Loucy (cell line): ENCODE results near the gene BMERB1.

Experiments
- H2AFZ ChIP-seq: fragments of 200-600 bp; sonication (generic); 2 replicates; pipeline ENCODE4 v1.6.0; 2016; ENCODE audit warnings: antibody characterized with exemption, mild to moderate bottlenecking, low read length, moderate library complexity
- H3F3A ChIP-seq: fragments of 200-600 bp; 2 replicates; pipeline ENCODE4 v1.6.0; 2016; ENCODE audit warnings: antibody characterized with exemption, low read depth, mild to moderate bottlenecking
- H3K27me3 ChIP-seq: fragments of 200-600 bp; sonication (generic); 2 replicates; pipeline ENCODE4 v1.6.1; 2014; ENCODE audit warnings: low read length, mild to moderate bottlenecking; ENCODE audit not compliant: insufficient read depth, poor library complexity, severe bottlenecking
- H3K36me3 ChIP-seq: fragments of 200-600 bp; sonication (generic); 2 replicates; pipeline ENCODE4 v1.6.1; 2016; ENCODE audit warnings: low read length; ENCODE audit not compliant: insufficient read depth
- H3K4me1 ChIP-seq: fragments of 200-600 bp; sonication (generic); 2 replicates; pipeline ENCODE4 v1.5.1; 2014; ENCODE audit warnings: low read length, mild to moderate bottlenecking; ENCODE audit not compliant: insufficient read depth, poor library complexity, severe bottlenecking
- H3K4me2 ChIP-seq: fragments of 200-600 bp; sonication (generic); 2 replicates; pipeline ENCODE4 v1.6.0; 2014; ENCODE audit warnings: antibody characterized with exemption, low read length, low read depth, mild to moderate bottlenecking; ENCODE audit not compliant: poor library complexity, severe bottlenecking
- H3K4me3 ChIP-seq: fragments of 200-600 bp; sonication (generic); 2 replicates; pipeline ENCODE4 v1.5.1; 2014; ENCODE audit warnings: low read length, mild to moderate bottlenecking, mixed read lengths; ENCODE audit not compliant: poor library complexity, severe bottlenecking
- H3K79me2 ChIP-seq: fragments of 200-600 bp; sonication (generic); 2 replicates; pipeline ENCODE4 v1.6.1; 2014; ENCODE audit warnings: low read length; ENCODE audit not compliant: insufficient read depth
- H3K9ac ChIP-seq: fragments of 200-600 bp; sonication (generic); 2 replicates; pipeline ENCODE4 v1.6.0; 2014; ENCODE audit warnings: mild to moderate bottlenecking, low read depth, low read length, moderate library complexity; ENCODE audit not compliant: poor library complexity, severe bottlenecking
- H3K9me2 ChIP-seq: fragments of 200-600 bp; sonication (generic); replicated peaks from 2 replicates; pipeline ENCODE4 v1.6.1; 2016; ENCODE audit warnings: low read depth, low read length, mixed read lengths
- H3K9me3 ChIP-seq: fragments of 200-600 bp; sonication (generic); 2 replicates; pipeline ENCODE4 v1.6.1; 2014; ENCODE audit warnings: mild to moderate bottlenecking, antibody characterized with exemption, low read length, low read depth; ENCODE audit not compliant: insufficient read depth
- H4K20me1 ChIP-seq: fragments of 200-600 bp; sonication (generic); 2 replicates; pipeline ENCODE4 v1.6.0; 2014; ENCODE audit warnings: antibody characterized with exemption, low read length, mild to moderate bottlenecking; ENCODE audit not compliant: insufficient read depth, poor library complexity, severe bottlenecking
- CTCF ChIP-seq: fragments of 200-600 bp; sonication (generic); conservative IDR thresholded peaks from 2 replicates; pipeline ENCODE4 v1.5.1; 2014; ENCODE audit warnings: mild to moderate bottlenecking, antibody characterized with exemption, low read length
- EZH2phosphoT487 ChIP-seq: fragments of 200-600 bp; IDR thresholded peaks from 2 replicates; pipeline ENCODE4 v1.6.1; 2018; ENCODE audit warnings: antibody characterized with exemption, mild to moderate bottlenecking, moderate library complexity, borderline replicate concordance

The BMERB1 gene

GRCh38 chr16:15547768-15548096 is 113.3 kb downstream of the BMERB1 start:
- H3K9me2 ChIP-seq = no peaks in the 10 kb centered on the region
- no peak overlapping the region for H2AFZ ChIP-seq
- H3K4me1 ChIP-seq = no peaks in the 10 kb centered on the region
- no peak overlapping the region for H3K4me3 ChIP-seq
- H3F3A ChIP-seq = no peaks in the 10 kb centered on the region
- no peaks in the 10 kb centered on the region for H4K20me1 ChIP-seq
- H3K36me3 ChIP-seq = no peaks in the 10 kb centered on the region
- H3K9ac ChIP-seq = no peak overlapping the region
- H3K79me2 ChIP-seq = no peaks in the 10 kb centered on the region
- TF ChIP-seq EZH2phosphoT487 (no peak), CTCF (no peak)
- H3K4me2 ChIP-seq = no peak overlapping the region
- no peaks in the 10 kb centered on the region for H3K9me3 ChIP-seq
- H3K27me3 ChIP-seq = no peaks in the 10 kb centered on the region

GRCh38 chr16:15548482-15548891 is 114.1 kb downstream of the BMERB1 start:
- H3K4me1 ChIP-seq = no peaks in the 10 kb centered on the region
- no peaks in the 10 kb centered on the region for H3K9me3 ChIP-seq
- no peak overlapping the region for H3K4me2 ChIP-seq
- H2AFZ ChIP-seq = no peak overlapping the region
- no peak overlapping the region for H3K9ac ChIP-seq
- H3K27me3 ChIP-seq = no peaks in the 10 kb centered on the region
- no peaks in the 10 kb centered on the region for H3K79me2 ChIP-seq
- no peaks in the 10 kb centered on the region for H4K20me1 ChIP-seq
- TF ChIP-seq EZH2phosphoT487 = no peak
- no peak for TF ChIP-seq CTCF
- H3K36me3 ChIP-seq = no peaks in the 10 kb centered on the region
- no peak overlapping the region for H3K4me3 ChIP-seq
- H3F3A ChIP-seq = no peaks in the 10 kb centered on the region
- no peaks in the 10 kb centered on the region for H3K9me2 ChIP-seq

DNA sequence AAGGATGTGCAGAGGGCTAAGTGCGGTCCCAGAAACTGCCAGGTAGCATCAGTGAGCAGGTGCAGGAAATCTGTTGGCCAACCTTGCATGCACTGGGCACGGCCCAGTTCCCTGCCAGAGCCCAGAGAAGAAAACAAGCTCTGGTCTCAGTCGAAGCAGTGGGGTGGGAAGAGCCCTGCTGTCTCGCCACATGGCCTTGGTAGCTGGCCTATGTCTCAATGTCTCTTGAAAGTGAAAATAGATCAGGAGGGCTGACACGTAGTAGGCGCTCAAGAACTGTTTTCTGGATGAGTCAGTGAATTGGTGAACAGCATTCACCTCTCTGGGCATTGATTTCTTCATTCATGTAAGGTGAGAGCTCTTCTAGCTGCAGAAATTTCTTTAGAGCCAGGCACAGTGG is 118.1 kb downstream of the BMERB1 start:
- Histone ChIP-seq H3K9ac (no peak overlapping the region), H3K79me2 (no peaks in the 10 kb centered on the region), H3K9me3 (no peaks in the 10 kb centered on the region), H4K20me1 (no peaks in the 10 kb centered on the region), H3K4me3 (no peak overlapping the region), H3K36me3 (no peaks in the 10 kb centered on the region), H2AFZ (no peak overlapping the region), H3K4me1 (no peaks in the 10 kb centered on the region), H3K4me2 (no peak overlapping the region), H3F3A (no peaks in the 10 kb centered on the region), H3K27me3 (no peaks in the 10 kb centered on the region), H3K9me2 (no peaks in the 10 kb centered on the region)
- TF ChIP-seq CTCF (no peak), EZH2phosphoT487 (no peak)
